CD4-positive, alpha-beta T cell treated with Interleukin-6 at 100 ng/mL for 8 hours (primary cell): ENCODE data around the gene SEMA3C.

Experiments
- DNase-seq: peaks from one replicate; pipeline ENCODE4 v3.0.0-alpha.2; 2020; ENCODE audit warnings: mixed read lengths, low spot score

Gene SEMA3C

DNA sequence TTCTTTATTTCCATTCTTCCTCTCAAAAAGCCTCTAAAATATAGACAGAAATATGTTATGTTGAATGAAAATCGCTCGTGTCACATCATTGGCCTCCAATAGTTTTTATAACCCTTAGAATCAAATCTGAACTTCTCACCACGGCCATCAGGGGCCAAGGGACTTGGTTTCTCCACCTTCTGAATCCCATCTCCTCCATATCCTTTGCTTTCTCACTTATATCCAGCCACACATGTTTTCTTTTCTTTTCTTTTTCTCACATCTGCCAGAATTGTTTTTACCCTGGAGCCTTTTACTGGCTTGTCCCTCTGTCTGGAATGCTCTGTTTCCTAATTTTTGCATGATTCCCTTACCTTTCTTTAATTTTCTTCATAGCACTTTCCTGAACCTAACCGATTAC lies 184.8 kb downstream of the SEMA3C start:
- DNase-seq: no peak

DNA sequence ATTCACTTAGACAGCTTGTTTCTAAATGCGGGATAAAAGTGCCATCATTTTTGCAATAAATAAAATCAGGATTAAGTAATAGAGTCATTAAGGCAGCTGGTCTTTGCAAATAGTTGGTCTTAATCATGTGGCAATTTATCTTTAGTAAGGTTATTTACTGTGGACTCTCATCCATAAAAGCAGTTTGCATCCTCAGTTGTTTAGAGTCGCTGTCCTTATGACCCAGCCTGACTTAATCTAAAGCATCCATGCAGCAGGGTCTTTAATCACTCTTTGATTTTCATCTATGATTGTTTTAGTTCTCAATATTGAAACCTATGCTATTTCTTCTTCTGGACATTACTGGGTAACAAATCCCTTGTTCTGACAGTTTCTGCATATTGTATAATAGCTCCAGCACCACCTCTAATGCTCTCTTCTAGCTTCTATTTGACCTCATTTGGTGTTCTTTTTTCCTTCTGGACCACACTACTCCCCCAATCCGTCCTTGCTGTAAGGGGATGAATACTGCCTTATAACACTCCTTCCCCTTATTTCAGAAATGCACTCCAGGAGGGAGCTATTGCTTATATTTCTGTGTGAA lies 185.4 kb downstream of the SEMA3C start:
- no peak for DNase-seq

DNA sequence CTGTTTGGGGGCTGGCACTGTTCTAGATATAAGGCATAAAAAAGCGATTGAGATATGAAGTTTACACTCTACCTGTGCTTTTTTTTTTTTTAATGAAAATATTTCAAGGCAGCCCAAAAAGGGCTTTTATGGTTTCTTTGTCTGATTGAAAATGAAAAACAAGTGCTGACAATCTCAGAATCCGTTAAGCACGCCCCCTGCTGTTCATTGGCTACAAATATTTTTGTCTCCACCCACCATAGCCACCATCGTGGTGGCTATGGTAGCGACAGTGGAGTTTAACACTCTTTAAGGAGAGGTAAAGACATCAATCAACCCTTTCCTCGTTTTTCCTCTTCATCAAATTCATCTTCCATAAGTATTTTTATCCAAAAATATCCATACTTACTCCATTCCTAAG lies 186.2 kb downstream of the SEMA3C start:
- no peak for DNase-seq

DNA sequence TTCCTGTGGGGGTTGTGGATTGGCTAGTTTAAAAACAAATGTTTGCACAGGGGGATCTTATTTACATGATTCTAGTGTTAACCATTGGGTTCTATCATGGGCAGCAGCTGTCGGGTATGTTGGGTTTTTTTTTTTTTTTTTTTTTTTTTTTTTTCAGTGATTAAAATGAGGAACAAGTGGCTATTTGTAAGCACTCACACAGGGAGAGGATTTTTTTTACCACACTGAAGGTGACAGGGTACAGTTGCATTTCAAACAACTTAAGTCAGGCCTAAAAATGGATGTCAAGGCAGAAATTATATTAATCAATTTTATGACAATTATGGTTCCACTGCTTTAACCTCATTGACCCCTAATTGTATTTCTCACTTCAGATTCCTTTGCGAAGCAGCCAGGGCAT lies 187.6 kb downstream of the SEMA3C start:
- DNase-seq: no peak

DNA sequence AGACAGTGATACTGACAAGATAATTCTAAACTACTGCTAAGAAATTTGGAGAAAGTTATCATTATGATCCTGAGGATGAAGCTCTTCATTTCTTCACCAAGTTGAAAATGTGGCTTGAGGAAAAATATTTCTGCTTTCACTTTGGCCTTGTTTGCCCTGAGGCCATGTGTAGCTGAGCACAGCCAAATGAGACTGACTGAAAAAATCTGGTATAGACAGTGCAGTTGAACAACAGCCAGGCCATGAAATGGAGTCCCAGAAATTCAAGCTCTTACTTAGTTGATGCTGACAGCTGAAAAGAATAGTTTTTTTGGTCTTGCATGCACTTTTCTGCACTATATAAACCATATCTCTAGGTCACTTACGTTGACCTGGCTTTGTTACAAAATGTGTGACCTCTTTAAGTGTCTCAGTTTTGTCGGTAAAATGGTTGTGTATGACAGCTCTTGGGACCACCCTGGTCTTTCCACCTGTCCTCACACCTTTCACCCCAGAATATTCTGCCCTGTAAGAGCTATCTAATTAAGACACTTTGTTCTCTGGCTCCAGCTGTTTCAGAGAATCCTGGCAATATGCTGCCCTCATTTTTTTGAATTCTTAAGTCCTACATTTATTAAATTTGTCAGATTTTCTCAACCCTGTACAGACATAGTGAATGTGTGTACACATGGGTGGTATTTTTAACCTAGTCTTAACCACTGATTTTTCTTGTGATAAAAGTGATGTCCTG lies 189.1 kb downstream of the SEMA3C start:
- DNase-seq: no peak

DNA sequence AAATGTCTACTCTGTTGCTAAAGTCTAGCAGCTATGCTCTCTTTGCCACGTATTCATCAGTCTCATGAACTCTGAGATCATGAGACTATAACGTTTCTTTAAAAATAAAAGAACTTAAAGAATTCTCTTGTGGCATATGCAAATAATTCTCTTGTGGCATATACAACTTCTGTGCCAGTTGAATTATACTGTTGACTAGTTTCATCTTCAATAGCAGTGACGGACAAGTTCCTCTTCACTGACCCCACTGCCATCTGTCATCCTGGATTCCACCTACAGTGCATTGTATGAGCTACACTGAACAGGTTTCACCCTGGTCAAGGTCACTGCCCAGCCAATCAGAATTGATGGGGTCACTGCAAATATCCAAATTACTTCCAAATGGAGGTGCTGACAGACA lies 192.2 kb downstream of the SEMA3C start:
- no peak for DNase-seq

DNA sequence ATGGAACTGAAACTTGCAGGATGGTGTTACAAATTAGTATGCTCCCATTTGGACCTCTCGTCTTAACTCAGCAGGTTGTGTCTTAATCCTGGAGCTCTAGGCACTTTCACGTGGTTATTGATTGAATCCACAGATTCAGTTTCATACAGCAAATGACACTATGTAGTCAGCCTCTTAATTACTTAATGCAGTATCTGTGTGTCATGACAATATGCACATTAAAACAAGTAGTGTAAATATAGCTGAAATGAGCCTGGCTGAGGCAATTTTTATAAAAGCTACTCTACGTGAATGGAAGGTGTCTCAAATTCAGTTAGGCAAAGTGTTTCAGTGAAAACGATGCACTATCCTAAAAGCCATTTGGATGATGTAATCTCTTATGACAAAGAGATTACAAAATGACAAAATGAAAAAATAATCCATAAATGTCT lies 193.7 kb downstream of the SEMA3C start:
- DNase-seq: no peak

DNA sequence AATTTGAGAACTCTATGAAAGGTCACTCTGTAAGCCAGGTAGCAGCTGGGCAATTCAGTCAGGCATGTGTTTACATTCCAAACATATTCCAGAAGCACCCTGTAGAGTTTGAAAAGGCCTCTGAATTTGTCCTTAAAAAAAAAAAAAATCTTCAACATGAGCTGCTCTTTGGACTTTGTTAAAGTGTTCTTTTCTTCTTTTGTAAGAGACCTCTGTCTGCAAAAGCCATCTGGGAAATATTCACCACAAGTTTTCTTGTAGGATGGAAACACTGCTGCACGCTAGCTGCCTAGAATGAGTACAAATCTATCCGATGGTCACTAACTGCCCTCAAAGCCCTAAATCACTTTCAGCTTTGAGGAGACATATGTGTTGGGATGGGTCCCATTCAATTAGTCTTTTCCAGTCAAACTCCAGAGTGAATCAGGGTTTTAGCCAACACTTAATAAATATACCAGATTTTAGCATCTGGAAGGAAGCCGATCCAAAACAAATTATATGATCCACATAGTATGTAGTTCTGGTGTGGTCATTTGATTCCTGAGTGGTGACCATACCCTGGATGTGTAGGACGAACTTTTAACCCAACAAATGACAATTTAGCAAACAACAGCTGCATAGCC lies 194.5 kb downstream of the SEMA3C start:
- DNase-seq: no peak

DNA sequence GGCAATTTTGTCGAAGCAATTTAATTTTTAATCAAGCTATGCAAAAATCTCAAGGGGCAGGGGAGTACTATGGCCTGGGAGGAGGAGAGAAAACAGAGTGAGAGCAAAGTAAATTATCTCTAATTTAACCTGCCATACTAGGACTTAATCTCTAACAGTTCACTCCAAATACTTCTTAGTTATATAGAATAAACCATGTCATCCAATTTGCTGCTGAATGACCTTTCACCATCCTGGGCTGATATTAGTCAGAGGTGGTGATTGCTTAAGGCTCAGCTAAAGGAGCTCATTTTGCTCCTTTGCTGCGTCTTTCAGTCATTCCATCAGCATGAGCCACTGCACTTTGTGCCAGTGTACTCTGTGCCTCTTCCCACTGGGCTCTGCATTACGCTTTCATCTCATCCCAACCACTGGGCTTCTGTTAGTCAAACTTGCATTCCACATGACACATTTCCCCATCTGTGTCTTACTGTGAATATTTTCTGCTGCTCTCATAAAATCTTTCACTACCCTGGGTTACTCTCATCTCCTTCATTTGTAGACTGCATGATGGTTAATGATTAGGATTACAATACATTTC lies 196.1 kb downstream of the SEMA3C start:
- DNase-seq: no peak

DNA sequence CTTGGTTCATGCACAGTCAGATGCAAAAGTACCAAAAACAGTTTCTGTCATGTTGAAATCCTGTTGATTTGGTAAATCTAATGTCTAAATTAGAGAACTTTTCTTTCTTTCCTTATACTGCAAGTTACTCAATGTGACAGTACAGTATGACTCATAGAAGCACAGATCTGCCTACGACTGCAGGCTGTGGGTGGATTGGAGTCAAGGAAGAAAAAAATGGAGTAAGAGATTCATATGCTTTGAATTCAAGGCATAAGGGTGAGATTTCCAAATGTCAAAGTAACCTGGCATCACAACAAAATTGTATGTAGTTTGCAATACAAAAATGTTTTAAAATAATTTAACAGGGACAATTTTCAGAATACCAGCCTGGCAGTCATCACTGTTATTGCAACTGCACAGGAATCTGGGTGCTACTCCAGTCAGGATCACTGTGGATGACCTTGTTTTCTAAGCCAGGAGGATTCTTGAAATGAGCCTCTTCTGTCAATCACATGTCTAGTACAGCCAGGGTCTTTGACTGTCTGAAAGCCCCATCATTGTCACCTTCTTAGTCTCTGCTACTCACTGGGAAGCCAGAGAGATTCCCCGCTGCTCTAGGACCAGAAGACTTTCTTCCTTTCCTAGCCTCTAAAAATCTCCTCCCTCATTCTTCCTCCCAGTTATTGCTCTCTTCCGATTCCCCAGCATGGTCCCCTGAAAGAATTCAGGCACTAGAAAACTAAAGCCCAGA lies 196.8 kb downstream of the SEMA3C start:
- DNase-seq: no peak

DNA sequence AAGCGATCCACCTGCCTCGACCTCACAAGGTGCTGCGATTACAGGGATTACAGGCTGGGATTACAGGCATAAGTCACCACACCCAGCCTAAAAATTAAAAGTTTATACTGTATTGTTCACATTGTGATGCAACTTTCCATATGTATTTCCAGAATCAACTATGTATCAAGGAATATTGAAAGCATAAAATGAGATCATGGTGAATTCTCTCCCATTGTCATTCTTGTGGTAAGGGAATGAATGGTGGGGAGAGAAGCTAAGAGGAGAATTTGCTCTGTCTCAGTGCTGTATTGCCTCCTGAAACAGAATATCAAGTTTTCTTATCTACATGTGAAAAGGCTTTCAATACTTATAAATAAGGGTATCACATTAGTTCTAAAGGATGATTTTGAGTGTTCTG lies 198.7 kb downstream of the SEMA3C start:
- DNase-seq: no peak

DNA sequence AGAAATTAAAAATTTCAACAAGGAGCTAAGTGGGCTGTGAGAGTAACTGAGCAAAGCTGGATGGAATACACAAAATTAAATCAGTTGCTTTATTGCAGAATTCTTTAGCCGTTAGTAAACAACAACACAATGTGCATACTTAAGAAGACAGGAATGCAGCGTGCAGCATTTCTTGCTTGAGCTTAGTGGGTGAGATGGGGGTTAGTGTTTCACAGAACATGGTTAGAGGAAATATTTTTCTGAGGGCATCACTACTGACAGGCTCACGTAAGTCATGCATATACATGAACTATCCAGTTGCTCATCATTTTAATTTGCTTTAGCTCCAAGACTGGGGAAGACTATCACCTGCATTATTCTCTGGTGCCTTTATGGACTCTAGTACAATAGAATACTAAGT lies 199.6 kb downstream of the SEMA3C start:
- DNase-seq: no peak

DNA sequence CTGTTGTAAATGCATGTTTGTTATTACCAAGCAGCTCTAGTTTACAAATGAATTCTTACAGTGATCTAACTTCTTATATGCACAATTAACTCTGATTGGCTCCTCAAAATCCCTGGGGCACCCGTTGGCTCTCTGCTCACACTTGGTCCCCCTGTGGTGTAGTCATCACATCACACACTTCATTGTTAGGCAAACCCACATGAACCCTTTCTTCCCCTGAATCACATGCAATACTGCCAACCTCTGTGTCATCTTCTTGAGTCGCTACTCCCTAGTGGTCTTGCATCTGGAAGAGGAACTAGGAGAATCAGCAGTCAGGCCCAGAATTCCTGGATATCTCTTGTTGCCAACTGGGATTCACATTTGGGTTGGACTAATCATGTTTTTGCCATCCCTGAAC lies 207.3 kb downstream of the SEMA3C start:
- DNase-seq: no peak

DNA sequence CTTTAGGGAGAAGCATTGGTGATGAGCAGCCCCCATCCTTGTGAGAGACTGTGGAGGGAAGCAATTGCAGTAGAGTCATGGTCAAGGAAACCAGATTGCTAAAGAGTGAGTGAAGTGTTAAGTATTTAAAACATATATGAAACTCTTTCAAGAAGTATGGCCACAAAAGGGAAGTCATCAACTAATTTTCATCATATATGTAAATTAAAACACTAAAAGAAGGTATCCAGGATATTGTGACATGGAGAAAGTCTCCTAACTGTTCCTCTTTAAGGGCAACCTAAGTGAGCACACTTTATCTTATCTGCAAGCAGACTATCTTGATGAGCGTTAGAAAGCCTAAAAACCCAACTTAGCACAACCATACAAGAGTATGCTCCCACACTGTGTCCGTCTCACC lies 210.7 kb downstream of the SEMA3C start:
- no peak for DNase-seq

DNA sequence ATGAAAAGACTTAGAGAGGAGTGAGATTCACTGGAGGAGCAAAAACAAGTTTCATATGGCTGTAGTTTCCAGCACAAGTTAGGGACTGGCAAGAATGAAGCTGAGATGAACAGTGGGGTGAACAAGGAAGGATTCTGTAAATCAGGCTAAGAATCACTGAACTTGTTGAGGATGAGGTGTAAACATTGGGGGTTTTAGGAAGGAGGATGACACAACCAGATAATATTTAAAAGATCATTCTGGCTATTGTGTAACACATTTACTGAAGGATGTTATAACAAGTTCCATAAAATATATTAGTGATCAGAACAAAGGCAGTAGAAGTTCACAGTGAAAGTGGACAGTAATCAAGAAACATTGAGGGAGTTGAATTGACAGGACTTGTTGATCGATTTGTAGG lies 211.5 kb downstream of the SEMA3C start:
- no peak for DNase-seq

DNA sequence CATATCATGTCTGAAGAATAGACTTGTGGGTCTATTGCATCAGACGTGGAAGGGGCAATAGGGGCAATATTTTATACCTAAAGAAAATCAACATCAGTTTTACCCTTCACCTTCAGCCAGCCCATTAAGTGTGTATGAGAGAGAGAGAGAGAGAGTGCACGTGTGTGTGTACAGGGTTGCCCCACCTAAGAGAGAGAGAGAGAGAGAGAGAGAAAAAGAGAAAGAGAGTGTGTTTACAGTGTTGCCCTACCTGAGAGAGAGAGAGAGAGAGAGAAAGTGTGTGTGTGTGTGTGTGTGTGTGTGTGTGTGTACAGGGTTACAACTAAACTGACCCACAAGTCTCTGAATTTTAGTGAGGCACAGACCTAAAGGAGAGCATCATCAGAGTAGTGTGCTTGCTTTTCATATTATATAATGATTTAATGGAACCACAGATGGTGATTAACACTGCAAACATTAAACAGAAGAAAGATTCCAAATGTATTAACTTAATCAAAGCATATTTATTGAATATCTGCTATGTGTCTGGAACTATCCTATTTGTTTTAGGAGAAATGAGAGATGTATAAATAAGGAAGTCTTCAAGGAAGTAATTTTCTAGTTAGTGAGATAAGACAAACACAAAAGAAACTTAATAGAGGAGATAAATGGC lies 213.6 kb downstream of the SEMA3C start:
- DNase-seq: no peak

DNA sequence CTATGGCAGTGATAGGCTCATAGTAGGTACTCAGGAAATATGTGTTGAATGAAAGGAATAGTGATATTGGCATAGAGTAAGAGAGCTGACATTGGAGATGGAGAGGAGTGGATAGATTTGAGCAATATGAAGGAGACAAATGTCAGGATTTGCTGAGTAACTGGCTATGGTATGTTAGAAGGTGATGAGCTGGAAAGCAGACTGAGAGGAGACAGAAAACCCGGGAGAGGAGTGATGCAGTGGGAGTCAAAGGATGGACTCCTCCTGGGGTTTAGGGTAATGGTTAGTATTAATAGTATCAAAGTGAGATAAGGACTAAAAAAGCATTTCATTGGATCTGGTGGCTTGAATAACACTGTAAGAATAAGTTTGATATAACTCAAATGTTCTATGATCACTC lies 215.6 kb downstream of the SEMA3C start:
- DNase-seq: no peak

DNA sequence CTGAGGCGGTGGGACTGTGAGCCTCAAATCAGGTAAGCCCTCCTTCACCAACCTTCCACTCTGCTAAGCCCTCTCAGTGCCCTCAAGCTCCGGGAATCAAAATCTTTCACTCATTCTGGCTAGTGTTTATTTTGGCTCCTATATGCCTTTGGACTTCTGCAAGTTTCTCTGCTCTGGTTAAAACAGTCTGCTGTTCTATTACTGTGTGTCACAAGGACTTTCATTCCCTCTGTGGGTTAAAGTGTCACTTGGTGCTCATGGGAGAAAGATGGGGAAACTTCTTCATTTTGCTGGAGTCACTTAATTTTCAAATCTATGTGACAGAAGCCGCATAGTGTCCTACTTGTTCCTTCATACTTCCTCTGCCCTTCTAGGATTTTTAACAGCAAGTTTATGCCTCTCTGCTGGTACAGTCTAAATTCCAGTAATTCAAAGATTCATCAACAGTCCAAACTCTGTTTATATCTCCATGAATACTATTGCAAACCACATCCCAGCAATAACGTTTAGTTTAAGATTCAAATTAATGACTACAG lies 219.1 kb downstream of the SEMA3C start:
- DNase-seq: no peak

DNA sequence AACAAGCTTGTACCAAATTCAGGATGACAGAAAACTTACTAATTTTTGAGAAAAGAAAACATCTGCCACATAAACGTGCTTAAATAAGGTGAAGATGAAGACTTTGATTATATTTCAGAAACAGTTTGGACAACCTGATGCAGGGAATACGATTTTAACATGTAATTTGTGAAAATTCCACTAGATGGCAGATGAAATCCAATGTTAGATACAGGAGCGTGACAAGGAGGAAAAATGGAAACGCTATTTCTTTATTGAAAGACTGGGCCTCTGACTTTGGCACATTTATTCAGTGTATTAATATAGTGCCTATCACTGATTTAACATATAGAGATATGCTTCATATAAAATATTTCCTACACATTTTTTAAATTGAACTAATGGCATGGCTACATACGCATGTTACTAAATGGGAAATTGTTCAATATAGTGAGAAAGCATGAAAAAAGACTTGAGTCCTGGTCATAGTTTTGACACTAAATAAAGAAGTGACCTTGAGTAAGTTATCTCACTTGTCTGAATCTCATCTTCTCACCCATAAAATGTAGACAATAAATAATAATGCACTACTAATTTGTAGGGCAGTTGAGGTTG lies 219.7 kb downstream of the SEMA3C start:
- no peak for DNase-seq
